Measurements from ENCODE around the gene NECAP2.
"Not testable (repeated sequence)": the region's sequence is repeated elsewhere in the genome, so short reads cannot be mapped to it uniquely, and the experiment has no call there.

DNA sequence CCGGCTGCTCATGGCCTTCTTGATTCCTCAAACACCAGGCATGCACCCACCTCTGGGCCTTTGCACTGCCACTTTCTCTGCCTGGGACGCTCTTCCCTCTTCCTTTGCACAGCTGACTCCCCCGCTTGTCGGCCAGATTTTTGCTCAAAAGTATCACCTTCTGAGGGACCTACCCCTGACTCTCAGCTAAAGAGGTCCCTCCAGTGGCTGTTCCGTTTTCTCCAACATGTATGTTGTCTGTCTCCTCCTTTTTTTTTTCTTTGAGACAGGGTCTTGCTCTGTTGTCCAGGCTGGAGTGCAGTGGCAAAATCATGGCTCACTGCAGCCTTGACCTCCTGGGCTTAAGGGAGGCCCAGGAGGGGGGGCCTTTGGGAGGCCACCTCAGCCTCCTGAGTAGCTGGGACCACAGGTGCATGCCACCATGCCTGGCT is 57.0 kb downstream of the NECAP2 start:
- TF ChIP-seq, protein P1, sequence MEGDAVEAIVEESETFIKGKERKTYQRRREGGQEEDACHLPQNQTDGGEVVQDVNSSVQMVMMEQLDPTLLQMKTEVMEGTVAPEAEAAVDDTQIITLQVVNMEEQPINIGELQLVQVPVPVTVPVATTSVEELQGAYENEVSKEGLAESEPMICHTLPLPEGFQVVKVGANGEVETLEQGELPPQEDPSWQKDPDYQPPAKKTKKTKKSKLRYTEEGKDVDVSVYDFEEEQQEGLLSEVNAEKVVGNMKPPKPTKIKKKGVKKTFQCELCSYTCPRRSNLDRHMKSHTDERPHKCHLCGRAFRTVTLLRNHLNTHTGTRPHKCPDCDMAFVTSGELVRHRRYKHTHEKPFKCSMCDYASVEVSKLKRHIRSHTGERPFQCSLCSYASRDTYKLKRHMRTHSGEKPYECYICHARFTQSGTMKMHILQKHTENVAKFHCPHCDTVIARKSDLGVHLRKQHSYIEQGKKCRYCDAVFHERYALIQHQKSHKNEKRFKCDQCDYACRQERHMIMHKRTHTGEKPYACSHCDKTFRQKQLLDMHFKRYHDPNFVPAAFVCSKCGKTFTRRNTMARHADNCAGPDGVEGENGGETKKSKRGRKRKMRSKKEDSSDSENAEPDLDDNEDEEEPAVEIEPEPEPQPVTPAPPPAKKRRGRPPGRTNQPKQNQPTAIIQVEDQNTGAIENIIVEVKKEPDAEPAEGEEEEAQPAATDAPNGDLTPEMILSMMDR (IDR thresholded peaks at IDR 0.05; ENCODE audit: insufficient read depth, low read length), result not testable (repeated sequence)
- not testable (repeated sequence) for TF ChIP-seq POLR2AphosphoS5, GABPA (IDR thresholded peaks at IDR 0.05; ENCODE audit: low read depth)
- TF ChIP-seq, protein P2, sequence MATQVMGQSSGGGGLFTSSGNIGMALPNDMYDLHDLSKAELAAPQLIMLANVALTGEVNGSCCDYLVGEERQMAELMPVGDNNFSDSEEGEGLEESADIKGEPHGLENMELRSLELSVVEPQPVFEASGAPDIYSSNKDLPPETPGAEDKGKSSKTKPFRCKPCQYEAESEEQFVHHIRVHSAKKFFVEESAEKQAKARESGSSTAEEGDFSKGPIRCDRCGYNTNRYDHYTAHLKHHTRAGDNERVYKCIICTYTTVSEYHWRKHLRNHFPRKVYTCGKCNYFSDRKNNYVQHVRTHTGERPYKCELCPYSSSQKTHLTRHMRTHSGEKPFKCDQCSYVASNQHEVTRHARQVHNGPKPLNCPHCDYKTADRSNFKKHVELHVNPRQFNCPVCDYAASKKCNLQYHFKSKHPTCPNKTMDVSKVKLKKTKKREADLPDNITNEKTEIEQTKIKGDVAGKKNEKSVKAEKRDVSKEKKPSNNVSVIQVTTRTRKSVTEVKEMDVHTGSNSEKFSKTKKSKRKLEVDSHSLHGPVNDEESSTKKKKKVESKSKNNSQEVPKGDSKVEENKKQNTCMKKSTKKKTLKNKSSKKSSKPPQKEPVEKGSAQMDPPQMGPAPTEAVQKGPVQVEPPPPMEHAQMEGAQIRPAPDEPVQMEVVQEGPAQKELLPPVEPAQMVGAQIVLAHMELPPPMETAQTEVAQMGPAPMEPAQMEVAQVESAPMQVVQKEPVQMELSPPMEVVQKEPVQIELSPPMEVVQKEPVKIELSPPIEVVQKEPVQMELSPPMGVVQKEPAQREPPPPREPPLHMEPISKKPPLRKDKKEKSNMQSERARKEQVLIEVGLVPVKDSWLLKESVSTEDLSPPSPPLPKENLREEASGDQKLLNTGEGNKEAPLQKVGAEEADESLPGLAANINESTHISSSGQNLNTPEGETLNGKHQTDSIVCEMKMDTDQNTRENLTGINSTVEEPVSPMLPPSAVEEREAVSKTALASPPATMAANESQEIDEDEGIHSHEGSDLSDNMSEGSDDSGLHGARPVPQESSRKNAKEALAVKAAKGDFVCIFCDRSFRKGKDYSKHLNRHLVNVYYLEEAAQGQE (IDR thresholded peaks at IDR 0.05; ENCODE audit: insufficient replicate concordance, low read depth), result not testable (repeated sequence)
